H1 (cell line): ENCODE data around the gene RETREG1. TPM values are rescaled to one million over a fixed set of nuclear protein-coding genes. Genes with fewer than 3 reads are reported as not detected.

ENCODE experiments used
- ASH2L ChIP-seq: fragments of 200-600, 300-600 bp; sonication (generic); IDR thresholded peaks from one replicate; pipeline ENCODE4 v1.7.1; 2017; ENCODE audit warnings: low read length
- CBX8 ChIP-seq: fragments of 300-800, 300-1000 bp; sonication (generic); IDR thresholded peaks from 2 replicates; pipeline ENCODE4 v1.7.1; 2016; ENCODE audit warnings: low read depth, low read length, borderline replicate concordance
- CTCF ChIP-seq, 3 experiments: IDR thresholded peaks; 1 replicate in 2 of 3; 2 replicates in 1 of 3; pipeline versions ENCODE4 v1.5.1 to v1.6.1; 2011; ENCODE audit warnings: low read length in 3 of 3, mild to moderate bottlenecking in 3 of 3, inconsistent platforms in 2 of 3, low read depth in 1 of 3, moderate library complexity in 1 of 3; ENCODE audit not compliant: insufficient read depth in 1 of 3; ENCODE audit errors: control extremely low read depth in 1 of 3
- JUN ChIP-seq: IDR thresholded peaks from 2 replicates; pipeline ENCODE4 v1.6.1; 2011; ENCODE audit warnings: low read depth, mild to moderate bottlenecking, improper control_type of control experiment, low read length
- MAFK ChIP-seq: IDR thresholded peaks from 2 replicates; pipeline ENCODE4 v1.6.1; 2012; ENCODE audit warnings: low read depth, mild to moderate bottlenecking, improper control_type of control experiment, low read length
- POLR2A ChIP-seq, 2 experiments: IDR thresholded peaks; 1 replicate in 1 of 2; 2 replicates in 1 of 2; pipeline ENCODE4 v1.6.1; 2011; ENCODE audit warnings: low read depth in 2 of 2, low read length in 2 of 2, mild to moderate bottlenecking in 2 of 2; ENCODE audit errors: control extremely low read depth in 1 of 2
- RXRA ChIP-seq: IDR thresholded peaks from 2 replicates; pipeline ENCODE4 v1.6.1; 2011; ENCODE audit warnings: low read depth, mild to moderate bottlenecking, low read length, moderate library complexity; ENCODE audit not compliant: insufficient read depth
- SIN3A ChIP-seq, 2 experiments: IDR thresholded peaks in 1 of 2; conservative IDR thresholded peaks in 1 of 2; 2 replicates each; pipeline ENCODE4 v1.6.1; 2011 to 2012; ENCODE audit warnings: low read length in 2 of 2, improper control_type of control experiment in 1 of 2, low read depth in 1 of 2, mild to moderate bottlenecking in 1 of 2
- SIX5 ChIP-seq: IDR thresholded peaks from 2 replicates; pipeline ENCODE4 v1.6.1; 2011; ENCODE audit warnings: mild to moderate bottlenecking, low read depth, low read length
- TAF1 ChIP-seq: IDR thresholded peaks from 2 replicates; pipeline ENCODE4 v1.6.1; 2011; ENCODE audit warnings: mild to moderate bottlenecking, low read depth, low read length
- polyA plus RNA-seq, 7 experiments: library from polyadenylated mRNA; depleted of rRNA in 3 of 7; stranded (reverse) in 5 of 7; unstranded in 2 of 7; fragments of >200 nt in 5 of 7; fragments of 200-250 nt in 2 of 7; gene quantifications; 1 replicate in 5 of 7; 2 replicates in 1 of 7; 4 replicates in 1 of 7; pipeline versions ENCODE4 v1.2.1 to v1.2.3, GENCODE V29; 2011 to 2013; ENCODE audit warnings: missing spikeins in 2 of 7, mixed read lengths in 2 of 7
- total RNA-seq: library from RNA; stranded (reverse); fragmentation: NEBNext Ultra II Directional; extraction: Animal tissue kit (Norgen Biotek cat#: 25700); gene quantifications from 2 replicates; pipeline ENCODE4 v1.2.1, GENCODE V29; 2021

Gene RETREG1
- total and polyA plus RNA-seq, 2 of the 8 experiments (the other 6 are each of a cell fraction or from before 2014, with no cell fraction given) = 0.62 to 1.9 TPM

- TF ChIP-seq RXRA (no peak), JUN (no peak), POLR2A (IDR thresholded peaks at IDR 0.05; ENCODE audit: control extremely low read depth in 1 of 2, low read depth in 2 of 2, low read length in 2 of 2) (no peak), SIN3A (conservative IDR thresholded peaks at IDR 0.05 in 1 of 2, IDR thresholded peaks at IDR 0.05 in 1 of 2; ENCODE audit: low read depth in 1 of 2, low read length in 2 of 2) (no peak), CTCF (IDR thresholded peaks at IDR 0.05; ENCODE audit: control extremely low read depth in 1 of 3, insufficient read depth in 1 of 3, low read depth in 1 of 3, low read length in 3 of 3) (no peak), MAFK (no peak), CBX8 (no peak), SIX5 (no peak), ASH2L (no peak), TAF1 (no peak)
Measured at GRCh38 chr5:16579142-16579847, 37.5 kb downstream of the RETREG1 start (continued).
